AG10803 (cell line): Measurements from ENCODE around the gene PRKG2.

Experiments used
- DNase-seq: peaks from one replicate; pipeline ENCODE4 v3.0.0; 2010; ENCODE audit warnings: low read depth
- H3K4me3 ChIP-seq: 2 replicates; pipeline ENCODE4 v1.5.1; 2011; ENCODE audit warnings: mild to moderate bottlenecking, low read length, control low read depth
- TF ChIP-seq, protein P1 (sequence below): conservative IDR thresholded peaks from 2 replicates; pipeline ENCODE4 v1.5.1; 2011; ENCODE audit warnings: mild to moderate bottlenecking, low read length, control low read depth, inconsistent platforms

Gene PRKG2

DNA sequence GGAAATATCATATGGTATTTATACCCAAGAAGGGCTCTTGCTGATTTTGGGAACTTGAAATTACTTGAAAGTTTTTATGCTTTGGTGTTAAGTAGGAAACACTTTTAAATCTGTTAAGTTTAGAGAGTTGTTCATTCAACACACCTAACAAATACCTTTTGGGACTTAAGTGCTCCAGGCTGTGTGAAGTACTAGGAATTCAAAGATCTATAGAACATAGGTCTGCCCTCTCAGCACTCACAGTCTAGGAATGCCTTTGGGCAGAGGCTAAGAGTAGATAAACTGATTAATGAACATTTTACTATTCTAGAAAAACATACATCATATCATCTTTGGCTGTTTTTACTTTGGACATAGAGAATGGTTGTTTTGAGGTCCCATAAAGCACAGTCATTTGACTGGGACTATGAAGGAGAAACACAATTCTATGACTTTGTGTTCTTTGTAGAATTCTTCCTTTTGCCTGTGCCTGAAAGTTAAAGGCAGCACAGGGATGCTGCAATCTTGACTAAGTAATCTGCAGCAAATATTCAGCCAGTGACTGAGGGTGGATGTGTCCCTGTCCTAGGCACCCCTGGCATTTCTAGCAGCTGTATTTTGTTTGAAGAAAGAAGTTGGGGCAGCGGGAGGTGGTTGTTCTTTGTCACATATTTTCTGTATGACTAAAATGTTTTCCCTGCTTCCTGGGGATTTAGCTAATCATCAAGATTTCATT, 176.2 kb downstream of the PRKG2 start:
- DNase-seq: no peak
- TF ChIP-seq, protein P1, sequence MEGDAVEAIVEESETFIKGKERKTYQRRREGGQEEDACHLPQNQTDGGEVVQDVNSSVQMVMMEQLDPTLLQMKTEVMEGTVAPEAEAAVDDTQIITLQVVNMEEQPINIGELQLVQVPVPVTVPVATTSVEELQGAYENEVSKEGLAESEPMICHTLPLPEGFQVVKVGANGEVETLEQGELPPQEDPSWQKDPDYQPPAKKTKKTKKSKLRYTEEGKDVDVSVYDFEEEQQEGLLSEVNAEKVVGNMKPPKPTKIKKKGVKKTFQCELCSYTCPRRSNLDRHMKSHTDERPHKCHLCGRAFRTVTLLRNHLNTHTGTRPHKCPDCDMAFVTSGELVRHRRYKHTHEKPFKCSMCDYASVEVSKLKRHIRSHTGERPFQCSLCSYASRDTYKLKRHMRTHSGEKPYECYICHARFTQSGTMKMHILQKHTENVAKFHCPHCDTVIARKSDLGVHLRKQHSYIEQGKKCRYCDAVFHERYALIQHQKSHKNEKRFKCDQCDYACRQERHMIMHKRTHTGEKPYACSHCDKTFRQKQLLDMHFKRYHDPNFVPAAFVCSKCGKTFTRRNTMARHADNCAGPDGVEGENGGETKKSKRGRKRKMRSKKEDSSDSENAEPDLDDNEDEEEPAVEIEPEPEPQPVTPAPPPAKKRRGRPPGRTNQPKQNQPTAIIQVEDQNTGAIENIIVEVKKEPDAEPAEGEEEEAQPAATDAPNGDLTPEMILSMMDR: no peak
- no peak overlapping the region for H3K4me3 ChIP-seq
